HFF-Myc (cell line): ENCODE measurements around the gene HIPK2.

Source experiments
- DNase-seq: peaks from one replicate; pipeline ENCODE4 v3.0.0-alpha.2; 2011; ENCODE audit warnings: low read depth; ENCODE audit errors: extremely low read depth
- H3K4me3 ChIP-seq: replicated peaks from 2 replicates; pipeline ENCODE4 v1.5.1; 2011; ENCODE audit warnings: low read depth, mild to moderate bottlenecking, control low read depth, low read length
- TF ChIP-seq, protein P1 (sequence below): IDR thresholded peaks from 2 replicates; pipeline ENCODE4 v1.5.1; 2012; ENCODE audit warnings: mild to moderate bottlenecking, low read depth, low read length, control low read depth; ENCODE audit errors: missing control alignments

HIPK2 gene

DNA sequence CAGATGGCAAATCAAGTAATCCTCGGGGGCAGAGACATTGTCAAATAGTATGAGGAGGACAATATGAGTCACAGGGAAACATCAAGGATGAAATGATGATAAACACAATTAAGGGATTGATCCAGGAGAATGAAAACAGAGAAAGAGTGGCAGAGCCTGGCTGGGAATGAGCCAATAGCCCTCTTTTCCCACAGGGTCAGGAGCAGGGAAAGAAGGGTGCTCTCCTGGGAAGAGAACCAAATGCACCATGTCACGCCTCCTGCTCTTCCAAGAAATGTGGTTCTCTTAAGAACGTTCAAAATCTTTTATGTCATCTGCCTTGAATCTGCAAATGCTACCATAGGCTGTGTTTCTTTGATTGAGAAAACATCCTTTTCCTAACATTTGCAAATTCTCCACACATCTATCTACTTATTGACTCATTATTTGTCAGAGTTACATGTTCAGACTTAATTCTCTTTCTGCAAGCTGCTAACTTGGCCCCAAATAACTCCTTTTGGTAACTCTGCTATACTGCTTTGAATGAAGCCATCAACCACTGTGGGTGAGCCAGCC lies 50.6 kb downstream of the HIPK2 start:
- no peak for DNase-seq
- no peak overlapping the region for H3K4me3 ChIP-seq
- TF ChIP-seq, protein P1, sequence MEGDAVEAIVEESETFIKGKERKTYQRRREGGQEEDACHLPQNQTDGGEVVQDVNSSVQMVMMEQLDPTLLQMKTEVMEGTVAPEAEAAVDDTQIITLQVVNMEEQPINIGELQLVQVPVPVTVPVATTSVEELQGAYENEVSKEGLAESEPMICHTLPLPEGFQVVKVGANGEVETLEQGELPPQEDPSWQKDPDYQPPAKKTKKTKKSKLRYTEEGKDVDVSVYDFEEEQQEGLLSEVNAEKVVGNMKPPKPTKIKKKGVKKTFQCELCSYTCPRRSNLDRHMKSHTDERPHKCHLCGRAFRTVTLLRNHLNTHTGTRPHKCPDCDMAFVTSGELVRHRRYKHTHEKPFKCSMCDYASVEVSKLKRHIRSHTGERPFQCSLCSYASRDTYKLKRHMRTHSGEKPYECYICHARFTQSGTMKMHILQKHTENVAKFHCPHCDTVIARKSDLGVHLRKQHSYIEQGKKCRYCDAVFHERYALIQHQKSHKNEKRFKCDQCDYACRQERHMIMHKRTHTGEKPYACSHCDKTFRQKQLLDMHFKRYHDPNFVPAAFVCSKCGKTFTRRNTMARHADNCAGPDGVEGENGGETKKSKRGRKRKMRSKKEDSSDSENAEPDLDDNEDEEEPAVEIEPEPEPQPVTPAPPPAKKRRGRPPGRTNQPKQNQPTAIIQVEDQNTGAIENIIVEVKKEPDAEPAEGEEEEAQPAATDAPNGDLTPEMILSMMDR = no peak

DNA sequence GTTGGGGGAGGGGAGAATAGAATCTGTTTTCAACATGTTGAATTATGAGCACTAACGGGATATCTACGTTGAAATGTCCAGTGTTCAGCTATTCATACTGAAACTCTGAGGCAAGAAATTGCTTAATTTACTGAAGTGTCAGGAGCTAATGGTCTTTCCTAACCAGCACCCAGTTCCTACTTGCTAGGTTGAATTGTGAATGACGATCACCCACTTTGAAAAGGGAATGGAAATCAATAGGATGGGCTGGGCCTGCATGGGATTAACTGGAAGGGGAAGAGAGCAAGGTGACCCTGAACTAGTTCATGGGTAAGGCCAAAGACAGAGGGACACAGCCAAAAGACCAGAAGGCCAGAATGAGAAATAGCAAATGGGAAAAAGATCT lies 51.3 kb downstream of the HIPK2 start:
- DNase-seq = no peak
- TF ChIP-seq, protein P1 = no peak
- no peak overlapping the region for H3K4me3 ChIP-seq

DNA sequence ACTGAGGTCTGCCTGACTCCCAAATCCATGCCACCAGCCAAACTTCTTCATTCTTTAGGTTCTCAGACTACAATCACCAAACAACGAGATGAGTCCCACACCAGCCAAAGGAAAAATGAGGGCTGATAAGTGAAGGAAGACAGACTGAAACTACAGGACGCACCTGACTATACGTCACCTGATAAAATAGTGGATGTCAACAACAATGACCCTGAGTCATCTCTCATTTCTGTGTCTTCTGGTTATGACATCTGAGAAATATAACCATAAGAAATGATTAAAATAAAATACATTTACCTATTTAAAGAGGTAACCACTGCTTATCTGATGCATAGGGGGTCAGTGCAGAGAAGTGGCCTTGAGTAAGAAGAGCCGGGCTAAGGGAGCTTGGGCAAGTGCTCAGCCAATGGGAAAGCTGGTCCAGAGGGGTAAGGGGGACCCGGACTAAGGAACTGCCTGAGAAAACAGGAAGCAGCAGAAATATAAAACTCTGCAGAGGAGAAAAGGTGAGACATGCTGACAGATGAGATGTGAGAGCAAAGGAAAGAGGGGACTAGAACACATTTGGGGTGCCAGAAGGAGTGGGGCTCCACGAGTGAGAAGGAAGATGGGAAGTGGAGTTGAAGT lies 51.8 kb downstream of the HIPK2 start:
- no peak for DNase-seq
- TF ChIP-seq, protein P1 = no peak
- H3K4me3 ChIP-seq = no peak overlapping the region

DNA sequence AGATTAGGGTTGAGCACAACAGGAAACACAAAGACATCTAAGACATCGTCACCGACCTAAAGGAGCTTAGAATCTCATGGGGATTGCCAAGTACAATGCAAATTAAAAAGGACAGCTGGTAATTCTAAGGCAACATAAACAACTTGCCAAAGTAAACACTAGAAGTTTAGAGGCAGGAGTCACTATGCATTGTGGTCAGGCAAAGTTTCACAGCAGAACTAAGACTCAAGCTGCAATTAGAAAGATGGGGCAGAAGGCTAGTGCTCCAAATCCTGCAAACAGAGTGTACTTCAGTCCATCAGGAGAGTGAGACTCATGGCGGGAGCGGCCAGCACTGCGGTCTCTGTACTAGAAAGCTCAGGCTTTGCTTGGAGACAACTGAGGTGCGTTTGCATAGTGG lies 52.7 kb downstream of the HIPK2 start:
- peak; percentile 16 for DNase-seq
- TF ChIP-seq, protein P1 = no peak
- no peak overlapping the region for H3K4me3 ChIP-seq

DNA sequence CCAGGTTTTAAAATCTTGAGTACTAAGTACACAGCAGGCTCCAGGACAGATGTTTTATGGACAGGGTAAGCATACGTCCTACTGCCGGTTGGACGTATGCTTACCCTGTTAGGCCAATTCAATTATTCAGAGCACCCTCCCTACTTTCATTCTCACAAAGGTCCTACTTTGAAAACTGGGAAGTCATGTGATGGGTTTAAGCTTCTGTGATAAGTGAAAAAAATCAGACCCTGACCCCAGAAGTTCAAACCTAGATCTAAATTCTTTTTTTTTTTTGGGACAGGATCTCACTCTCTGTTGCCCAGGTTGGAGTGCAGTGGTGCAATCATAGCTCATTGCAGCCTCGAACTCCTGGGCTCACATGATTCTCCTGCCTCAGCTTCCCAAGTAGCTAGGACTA lies 55.2 kb downstream of the HIPK2 start:
- no peak for DNase-seq
- H3K4me3 ChIP-seq = no peak overlapping the region
- TF ChIP-seq, protein P1 = no peak

DNA sequence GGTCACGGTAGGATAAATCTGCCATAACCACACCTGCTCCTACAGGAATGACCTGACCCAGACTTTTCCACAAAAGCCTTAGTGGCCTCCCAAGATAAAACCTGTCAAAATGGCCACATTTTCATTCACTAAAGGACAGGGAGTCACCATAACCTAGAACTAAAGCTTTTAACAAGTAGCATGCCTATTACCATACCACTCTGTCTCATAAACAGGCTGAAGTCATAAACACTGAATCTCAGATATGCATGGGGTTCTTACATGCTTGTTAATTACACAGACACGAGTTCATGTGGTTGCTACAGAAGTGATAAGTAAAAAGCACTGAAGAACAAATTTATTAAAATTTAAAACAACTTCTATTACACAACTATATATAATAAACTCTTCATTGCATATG lies 56.0 kb downstream of the HIPK2 start:
- H3K4me3 ChIP-seq = no peak overlapping the region
- DNase-seq = no peak
- TF ChIP-seq, protein P1 = no peak

DNA sequence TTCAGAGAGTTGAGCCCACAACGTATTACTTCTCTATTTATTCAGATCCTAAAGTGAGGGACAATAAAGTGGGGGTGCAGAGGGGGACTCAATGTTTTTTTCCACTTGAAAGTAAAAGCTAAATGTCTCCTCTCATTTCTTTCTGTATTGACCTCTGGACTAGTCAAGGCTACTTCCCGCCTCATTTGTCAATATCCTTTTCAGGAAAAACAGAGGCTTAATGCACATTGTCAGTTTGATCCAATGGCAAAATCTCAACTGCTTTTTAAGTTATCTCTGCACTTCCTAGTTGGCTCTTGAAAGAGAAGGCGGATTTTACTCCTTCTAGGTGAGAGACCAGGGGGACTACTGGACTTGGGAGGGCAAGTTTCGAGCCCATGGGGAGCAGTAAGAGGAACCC lies 56.4 kb downstream of the HIPK2 start:
- no peak for DNase-seq
- no peak overlapping the region for H3K4me3 ChIP-seq
- TF ChIP-seq, protein P1 = no peak
